ENCODE data around the gene CRBN. TPM values are rescaled to one million over a fixed set of nuclear protein-coding genes. Genes with fewer than 3 reads are reported as not detected.
A peak's percentile ranks its signal among the peaks of the same experiment; 100 is the strongest.

Gene CRBN
- total and polyA plus RNA-seq, 9 of the 15 experiments (the other 6 are each of a cell fraction or from before 2014, with no cell fraction given) = 40.8 to 331 (median 57.4) TPM

- no peak for TF ChIP-seq THRA (IDR thresholded peaks at IDR 0.05)
- TF ChIP-seq ZNF644 (tag; IDR thresholded peaks at IDR 0.05; ENCODE audit: low read depth) = peak; percentile 48; the same call in 1 of the 2 replicates
- TF ChIP-seq POU5F1 (IDR thresholded peaks at IDR 0.05; ENCODE audit: borderline replicate concordance, low read depth, low read length, partially characterized antibody) = no peak
- TF ChIP-seq CREB3L1 (IDR thresholded peaks at IDR 0.05; ENCODE audit: borderline replicate concordance, low read depth) = no peak
- TF ChIP-seq AFF4 (CRISPR knock-in tag; IDR thresholded peaks at IDR 0.05) = no peak
- no peak for TF ChIP-seq ZNF518B (CRISPR knock-in tag; IDR thresholded peaks at IDR 0.05)
- no peak for TF ChIP-seq ESRRA (IDR thresholded peaks at IDR 0.05; ENCODE audit: borderline replicate concordance, low read depth)
- TF ChIP-seq KDM5B (IDR thresholded peaks at IDR 0.05; ENCODE audit: insufficient replicate concordance, low read depth, low read length) = no peak
- TF ChIP-seq FOXM1 (IDR thresholded peaks at IDR 0.05; ENCODE audit: low read depth) = no peak
- no peak for TF ChIP-seq FOXM1 (CRISPR knock-in tag; IDR thresholded peaks at IDR 0.05; ENCODE audit: low read depth)
- no peak for TF ChIP-seq DIDO1 (tag; IDR thresholded peaks at IDR 0.05; ENCODE audit: low read depth)
- no peak for TF ChIP-seq SIN3A (IDR thresholded peaks at IDR 0.05; ENCODE audit: borderline replicate concordance in 2 of 2, control insufficient read depth in 1 of 2, low read depth in 2 of 2, low read length in 2 of 2)
- peak; percentile 44; the same call in 1 of the 2 replicates for TF ChIP-seq MTA3 (IDR thresholded peaks at IDR 0.05; ENCODE audit: borderline replicate concordance)
- TF ChIP-seq ZNF780A (CRISPR knock-in tag; IDR thresholded peaks at IDR 0.05) = no peak
- TF ChIP-seq CXXC5 (CRISPR knock-in tag; IDR thresholded peaks at IDR 0.05) = peak; percentile 44; the same call in 1 of the 2 replicates
- TF ChIP-seq ZNF79 (CRISPR knock-in tag; IDR thresholded peaks at IDR 0.05; ENCODE audit: low read depth) = no peak
- no peak for TF ChIP-seq ZNF354B (CRISPR knock-in tag; IDR thresholded peaks at IDR 0.05)
Measured at GRCh38 chr3:3191675-3192285, 12.3 kb upstream of the CRBN start (continued).

Measured in K562 (cell line).